GM18519 (cell line): ENCODE data around the gene CDK6.
A peak's percentile ranks its signal among the peaks of the same experiment; 100 is the strongest.
"Not testable (repeated sequence)": the region's sequence is repeated elsewhere in the genome, so short reads cannot be mapped to it uniquely, and the experiment has no call there.

ENCODE experiments used
- ATAC-seq: cut with Tn5 transposase; IDR thresholded peaks from one replicate; pipeline ENCODE4 v1.9.1; 2021; ENCODE audit warnings: mild to moderate bottlenecking, moderate library complexity; ENCODE audit not compliant: unreplicated experiment, low FRiP score

CDK6 gene

DNA sequence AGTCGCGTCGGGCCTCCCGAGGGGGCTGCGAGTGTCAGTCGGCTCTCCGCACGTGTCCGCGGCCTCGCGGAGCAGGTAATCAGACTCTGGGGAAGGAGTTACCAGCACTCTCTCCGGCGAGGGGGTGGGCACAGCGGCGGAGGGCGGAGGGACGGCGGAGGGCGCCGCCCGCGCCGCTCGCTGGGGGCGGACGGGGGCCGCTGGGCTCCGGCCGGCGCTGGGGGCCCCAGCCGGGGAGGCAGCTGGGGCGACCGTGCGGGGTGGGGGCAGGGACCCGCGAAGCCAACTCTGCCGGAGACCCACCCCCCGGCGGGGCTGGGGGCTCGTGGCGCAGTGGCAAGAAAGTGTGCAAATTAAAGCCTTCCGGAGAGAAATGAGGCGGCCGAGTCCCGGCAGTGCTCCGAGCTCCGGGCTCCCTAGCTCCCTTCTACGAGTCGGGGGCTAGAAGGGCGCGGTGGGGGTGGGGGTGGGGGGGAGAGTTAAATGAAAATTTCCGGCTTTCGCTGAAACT lies at the start of gene CDK6:
Gene CDK6 (minus strand): TSS at position 85 of the 511 bp plus-strand sequence. CDS start 3,250 bp downstream, outside the sequence.
- ATAC-seq: peak; percentile 30

DNA sequence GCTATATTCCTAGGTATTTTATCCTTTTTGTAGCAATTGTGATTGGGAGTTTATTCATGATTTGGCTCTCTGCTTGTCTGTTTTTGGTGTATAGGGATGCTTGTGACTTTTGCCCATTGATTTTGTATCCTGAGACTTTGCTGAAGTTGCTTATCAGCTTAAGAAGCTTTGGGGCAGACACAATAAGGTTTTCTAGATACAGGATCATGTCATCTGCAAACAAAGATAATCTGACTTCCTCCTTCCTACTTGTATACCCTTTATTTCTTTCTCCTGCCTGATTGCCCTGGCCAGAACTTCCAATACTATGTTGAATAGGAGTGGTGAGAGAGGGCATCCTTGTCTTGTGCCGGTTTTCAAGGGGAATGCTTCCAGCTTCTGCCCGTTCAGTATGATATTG lies 49.7 kb upstream of the CDK6 start:
- ATAC-seq: not testable (repeated sequence)

DNA sequence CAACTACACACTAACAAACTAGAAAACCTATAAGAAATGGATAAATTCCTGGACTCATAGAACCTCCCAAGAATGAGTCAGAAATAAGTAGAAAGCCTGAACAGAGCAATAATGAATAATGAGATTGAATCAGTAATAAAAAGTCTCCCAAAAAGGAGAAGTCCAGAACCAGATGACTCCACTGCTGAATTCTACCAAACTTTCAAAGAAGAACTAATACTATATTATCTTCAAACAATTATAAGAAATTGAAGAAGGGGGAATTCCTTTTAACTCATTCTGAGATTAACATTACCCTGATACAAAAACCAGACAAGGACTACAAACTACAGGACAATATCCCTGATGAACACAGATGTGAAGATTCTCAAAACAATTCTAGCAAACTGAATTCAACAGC lies 47.8 kb upstream of the CDK6 start:
- ATAC-seq: no peak

DNA sequence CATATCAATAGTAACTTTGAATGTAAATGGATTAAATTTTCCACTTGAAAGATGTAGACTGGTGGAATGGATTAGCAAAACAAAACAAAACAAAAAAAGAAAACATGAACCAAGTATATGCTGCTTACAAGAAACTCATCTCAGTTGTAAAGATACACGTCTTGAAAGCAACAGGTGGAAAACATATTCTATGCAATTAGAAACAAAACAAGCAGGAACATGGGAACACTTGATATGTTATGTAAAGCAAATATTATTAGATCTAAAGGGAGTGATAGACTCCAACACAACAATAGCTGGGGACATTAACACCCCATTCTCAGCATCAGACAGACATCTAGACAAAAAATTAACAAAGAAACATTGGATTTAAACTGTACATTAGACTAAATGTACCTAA lies 46.4 kb upstream of the CDK6 start:
- no peak for ATAC-seq

DNA sequence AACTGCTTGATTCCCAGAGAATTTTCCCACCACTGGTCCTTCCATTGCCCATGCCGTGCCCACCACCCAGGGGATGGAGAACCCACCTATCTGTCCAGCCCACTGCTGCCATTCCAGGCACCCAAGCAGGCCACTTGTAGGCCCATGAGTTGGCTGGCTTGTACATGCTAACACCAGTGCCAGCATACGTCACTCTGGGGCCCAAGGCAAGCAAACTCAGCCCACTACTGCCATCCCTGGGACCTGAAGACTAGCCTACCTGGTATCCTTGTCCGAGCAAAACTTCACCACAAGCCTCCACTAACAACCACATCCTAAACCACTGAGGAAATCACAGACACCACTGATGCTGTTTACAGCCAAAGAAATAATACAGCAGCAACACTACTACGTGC lies 44.7 kb upstream of the CDK6 start:
- ATAC-seq: no peak

DNA sequence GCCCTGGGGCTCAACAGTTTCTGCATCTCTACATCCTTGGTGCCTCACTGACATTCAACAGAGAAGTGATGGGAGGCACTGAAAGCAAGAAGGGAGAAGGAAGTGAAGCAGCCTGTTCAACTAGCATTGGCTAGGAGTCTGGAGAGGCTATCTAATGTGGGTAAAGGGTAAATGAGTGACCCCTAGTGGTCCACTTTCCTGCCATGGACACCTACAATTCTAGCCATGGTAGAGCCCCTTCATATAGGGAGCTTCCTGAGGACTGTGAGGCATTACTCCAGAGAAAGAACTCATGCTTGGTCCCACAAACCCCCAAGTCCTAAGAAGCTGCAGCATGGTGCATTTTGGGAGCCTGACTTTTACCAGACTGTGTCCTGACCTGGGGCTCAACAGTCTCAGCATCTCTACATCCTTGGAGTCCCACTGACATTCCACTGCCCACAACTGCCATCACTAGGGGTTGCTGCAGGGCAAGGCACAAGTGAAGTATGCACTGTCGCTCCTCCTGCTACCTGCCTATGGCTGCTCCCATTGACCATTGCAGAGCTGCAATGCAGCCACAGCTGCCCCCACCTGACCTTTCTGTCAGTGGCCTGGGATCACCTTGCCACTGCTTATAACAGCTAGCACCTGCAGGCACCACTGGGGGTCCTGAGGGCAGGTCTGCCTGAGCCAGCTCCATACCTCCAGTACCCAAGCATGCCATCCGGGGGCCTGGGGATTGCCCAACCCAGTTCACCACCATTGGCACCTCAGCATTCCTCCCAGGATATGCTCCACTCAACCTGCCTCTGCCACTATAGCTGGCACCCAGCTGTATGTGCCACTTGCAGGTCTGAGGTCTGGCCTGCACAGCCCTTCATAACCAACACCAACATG lies 44.1 kb upstream of the CDK6 start:
- no peak for ATAC-seq

DNA sequence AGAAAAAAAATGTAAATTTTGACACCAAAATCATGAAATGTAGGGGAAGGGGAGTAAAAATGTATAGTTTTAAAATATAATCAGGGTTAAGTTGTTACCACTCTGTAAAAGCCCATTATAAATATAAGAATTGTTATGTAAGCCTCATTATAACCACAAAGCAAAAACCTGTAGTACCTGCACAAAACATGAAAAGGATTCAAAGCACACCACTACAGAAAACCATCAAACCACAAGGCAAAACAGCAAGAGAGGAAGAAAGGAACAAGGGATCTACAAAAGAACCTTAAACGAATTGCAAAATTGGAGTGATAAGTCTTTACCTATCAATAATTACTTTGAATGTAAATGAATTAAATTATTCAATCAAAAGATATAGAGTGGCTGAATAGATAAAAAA lies 41.0 kb upstream of the CDK6 start:
- ATAC-seq: no peak

DNA sequence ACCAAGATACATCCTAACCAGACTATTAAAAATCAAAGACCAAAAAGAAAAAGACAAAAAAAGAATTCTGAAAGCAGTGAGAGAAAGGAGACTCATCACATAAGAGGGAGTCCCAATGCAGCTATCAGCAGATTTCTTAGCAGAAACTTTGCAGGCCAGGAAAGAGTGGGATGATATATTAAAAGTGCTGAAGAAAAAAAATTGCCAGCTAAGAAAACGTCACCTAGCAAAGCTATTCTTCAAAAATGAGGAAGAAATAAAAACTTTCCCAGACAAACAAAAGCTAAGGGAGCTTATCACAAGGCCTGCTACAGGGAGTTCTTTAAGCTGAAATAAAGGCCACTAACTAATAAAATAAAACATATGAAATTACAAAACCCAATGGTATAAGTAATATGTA lies 40.5 kb upstream of the CDK6 start:
- no peak for ATAC-seq

DNA sequence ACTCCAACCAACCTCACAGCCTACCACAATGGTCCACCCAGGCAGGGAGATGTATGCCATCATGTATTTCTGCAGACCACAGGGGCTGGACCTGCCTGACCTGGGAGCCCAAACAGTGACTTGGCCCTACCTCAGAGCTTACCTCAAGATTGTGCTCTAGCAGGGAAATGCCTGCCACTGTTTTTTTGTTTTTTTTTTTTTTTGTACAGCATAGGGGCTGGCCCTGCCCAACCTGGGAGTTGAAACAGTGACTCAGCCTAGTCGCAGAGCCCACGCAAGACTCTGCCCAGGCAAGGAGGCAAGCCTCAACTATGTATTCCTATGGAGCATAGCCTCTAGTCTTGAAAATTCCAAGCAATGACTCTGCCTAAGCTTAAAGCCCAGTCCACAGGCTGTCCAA lies 39.3 kb upstream of the CDK6 start:
- no peak for ATAC-seq

DNA sequence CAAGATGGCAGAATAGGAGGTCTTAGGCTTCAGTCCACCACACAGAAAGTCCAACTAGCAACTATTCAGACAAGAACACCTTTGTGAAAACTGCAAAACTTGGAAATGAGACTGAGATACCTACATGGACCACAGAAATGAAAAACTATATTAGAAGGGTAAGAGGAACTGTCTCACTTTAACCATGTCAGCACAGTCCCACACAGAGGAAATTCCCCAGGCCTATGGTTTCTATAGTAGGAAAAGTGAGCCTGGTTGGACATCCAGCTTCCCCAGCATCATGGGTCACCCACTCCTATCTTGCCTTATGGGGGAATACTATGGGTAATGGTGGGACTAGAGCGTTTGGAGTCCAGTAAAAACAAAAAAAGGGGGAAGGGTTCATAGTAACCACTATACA lies 38.8 kb upstream of the CDK6 start:
- ATAC-seq: no peak

DNA sequence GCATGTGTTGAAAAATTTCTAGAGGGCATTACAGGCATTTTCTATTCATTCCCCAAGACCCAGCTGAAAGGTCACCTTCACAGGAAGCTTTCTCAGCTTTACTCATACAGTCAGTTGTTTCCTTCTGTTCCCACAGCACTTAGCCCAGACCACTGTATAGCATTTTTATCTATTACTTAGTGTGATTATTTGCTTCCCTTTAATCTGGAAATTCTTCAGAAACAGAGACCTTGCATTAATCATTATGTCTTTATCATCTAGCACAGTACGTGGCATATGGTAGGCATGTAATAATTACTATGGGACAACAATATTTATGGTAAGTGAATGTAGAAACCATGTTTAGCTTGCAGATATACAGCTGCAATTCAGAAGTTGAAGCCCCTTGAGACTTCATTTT lies 38.2 kb upstream of the CDK6 start:
- no peak for ATAC-seq

DNA sequence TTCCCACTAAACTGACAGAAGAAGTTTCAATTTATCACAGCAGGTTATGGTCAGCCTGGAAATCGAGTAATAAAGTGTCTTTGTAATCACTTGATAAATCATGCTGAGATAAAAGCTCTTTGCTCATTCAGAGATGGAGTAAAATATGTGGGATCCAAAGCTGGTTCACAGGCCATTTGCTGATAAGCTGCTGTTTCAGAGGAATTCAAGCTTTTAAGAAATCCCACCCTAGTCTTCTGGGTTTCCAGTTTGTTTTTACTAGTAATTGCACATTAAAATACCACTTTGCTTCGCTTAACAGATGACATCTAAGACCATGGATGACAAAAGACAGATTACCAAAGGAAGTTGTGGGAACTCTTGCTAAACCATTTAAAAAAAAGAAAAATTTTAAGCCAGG lies 37.4 kb upstream of the CDK6 start:
- ATAC-seq: no peak

DNA sequence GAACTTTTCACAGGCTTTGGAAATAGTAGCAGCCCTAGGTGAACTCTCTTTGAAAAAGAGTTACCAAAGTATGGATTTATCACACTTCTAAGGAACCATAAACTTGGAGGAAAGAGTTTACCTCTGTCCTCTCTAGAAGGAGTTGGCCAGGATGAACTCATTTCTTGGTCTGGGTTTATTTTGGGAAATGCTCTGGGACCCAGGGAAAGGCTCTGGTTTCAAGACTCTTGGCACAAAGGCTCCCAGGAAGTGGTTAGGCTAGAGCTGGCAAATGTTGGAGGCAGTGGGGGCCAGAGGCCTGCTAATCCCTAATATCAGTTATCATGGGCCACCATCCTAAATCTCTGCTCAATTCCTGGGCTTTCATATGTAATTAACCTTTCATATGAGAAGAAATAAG lies 36.3 kb upstream of the CDK6 start:
- ATAC-seq: no peak

DNA sequence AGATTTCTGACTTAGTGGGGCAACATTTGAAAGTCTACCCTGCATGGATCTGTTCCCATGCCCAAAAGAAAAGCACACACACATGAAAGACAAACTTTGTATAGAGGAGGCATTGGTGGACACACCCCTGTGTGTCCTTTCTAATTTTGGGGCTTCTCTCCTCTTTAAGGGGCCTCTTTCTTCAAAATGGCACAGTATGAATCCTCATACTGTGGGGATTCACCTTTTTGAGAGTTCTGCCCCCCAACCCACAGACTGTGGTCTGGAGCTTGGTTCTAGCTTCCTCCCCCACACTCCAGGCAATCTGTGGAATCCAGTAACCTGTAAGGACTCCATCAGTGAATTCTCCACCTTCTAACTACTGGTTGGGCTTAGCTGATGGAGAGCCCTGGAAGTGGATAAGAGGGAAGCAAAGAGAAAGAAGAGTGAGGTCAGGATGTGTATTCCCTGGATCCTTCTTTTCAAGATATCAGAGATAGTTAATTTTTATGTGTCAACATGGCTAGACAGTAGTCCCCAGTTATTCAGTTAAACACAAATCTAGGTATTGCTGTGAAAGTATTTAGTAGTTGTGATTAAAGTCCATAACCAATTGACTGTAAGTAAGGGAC lies 32.4 kb upstream of the CDK6 start:
- ATAC-seq: no peak

DNA sequence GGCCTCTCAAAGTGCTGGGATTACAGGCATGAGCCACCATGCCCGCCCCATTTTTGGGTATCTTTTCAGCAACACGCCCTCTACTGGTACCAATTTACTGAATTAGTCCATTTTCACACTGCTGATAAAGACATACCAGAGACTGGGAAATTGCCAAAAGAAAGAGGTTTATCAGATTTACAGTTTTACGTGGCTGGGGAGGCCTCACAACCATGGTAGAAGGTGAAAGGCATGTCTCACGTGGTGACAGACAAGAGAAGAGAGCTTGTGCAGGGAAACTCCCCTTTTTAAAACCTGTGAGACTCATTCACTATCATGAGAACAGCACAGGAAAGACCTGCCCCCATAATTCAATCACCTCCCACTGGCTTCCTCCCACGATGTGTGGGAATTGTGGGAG lies 27.8 kb upstream of the CDK6 start:
- not testable (repeated sequence) for ATAC-seq

DNA sequence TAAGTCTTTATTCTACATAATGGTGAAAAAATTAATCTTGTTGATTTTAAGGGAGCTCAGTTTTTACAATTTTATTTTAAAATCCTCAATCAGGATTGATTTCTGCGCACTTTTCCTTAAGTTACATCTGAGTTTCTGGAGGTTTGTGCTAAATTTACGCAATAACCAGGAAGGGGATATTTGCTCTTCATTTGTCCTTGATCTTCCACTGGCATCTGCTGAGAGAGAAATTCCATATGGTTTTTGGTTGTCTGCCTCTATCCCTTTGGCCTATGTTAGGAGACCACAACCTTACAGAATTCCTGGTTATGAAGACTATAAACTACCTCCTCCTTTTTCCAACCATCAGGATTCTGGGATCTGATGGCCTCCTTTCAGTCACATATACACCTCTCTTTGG lies 20.1 kb upstream of the CDK6 start:
- ATAC-seq: no peak

DNA sequence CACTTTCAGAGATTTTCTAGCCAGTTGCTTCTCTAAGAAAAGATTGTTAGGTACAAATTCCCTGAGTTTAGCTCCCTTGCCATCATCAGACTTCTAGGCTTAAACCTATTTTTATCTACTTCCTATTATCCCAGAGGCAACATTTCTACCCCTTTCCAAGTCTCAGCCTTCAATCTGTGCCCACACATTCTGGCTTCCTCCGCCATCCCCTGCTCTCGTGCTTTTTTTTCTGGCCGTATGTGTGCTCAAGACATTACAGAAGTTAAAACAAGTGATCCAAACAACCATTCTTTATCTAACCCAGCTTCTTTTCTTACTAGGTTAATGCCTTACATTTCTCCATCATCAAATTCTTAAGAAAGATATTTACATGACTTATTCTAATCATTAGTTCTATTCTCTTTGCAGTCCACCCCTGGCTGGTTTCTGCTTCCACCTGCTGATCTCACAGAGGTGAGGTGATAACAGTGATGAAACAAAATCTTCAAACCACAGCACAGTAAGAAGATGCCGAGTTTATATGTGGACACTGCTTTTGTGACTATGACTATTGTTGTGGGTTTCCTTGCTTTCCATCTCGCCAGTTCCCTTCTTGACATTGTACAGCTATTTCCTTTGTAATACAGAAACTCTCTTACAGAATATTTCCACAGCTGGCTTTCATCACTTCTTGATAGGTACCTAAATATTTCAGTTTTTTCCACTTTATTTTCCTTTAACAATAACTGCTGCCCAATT lies 18.3 kb upstream of the CDK6 start:
- ATAC-seq: no peak

DNA sequence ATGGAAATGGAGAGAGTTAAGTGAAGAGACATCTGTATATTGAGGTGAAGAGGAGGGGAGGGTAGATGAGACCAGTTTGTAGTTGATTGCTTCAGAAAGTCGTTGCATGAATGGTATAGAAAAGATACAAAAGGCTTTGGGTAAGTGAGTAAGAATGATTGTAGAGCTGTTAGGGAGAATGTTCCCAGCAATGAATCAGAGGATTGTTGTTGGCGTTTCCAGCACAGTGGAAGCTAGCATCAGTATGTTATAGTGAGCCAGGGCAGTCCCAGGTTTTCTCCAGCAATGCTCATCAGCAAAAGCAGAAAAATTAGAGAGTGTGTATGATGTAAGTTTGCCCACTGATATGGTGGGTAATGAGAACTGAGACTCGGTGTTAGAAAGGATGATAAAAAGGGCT lies 15.4 kb upstream of the CDK6 start:
- no peak for ATAC-seq

DNA sequence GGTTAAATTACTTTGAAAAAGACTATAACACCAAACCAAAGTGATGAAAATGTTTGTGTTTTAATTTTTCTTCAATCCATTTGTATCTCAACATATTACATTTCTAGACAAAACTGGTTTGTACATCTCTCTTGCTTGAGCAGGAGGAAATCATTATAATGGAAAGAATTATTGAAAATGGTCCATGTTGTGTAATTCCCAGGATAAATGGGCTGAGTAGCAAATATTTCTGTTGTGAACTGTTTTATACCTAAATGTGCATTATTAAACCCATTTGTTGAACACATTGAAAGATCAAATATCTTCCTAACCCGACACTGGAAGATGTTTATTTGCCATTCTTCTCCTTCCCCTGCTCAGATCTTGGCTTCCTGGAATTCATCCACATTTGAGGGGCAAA lies 14.1 kb upstream of the CDK6 start:
- ATAC-seq: no peak

DNA sequence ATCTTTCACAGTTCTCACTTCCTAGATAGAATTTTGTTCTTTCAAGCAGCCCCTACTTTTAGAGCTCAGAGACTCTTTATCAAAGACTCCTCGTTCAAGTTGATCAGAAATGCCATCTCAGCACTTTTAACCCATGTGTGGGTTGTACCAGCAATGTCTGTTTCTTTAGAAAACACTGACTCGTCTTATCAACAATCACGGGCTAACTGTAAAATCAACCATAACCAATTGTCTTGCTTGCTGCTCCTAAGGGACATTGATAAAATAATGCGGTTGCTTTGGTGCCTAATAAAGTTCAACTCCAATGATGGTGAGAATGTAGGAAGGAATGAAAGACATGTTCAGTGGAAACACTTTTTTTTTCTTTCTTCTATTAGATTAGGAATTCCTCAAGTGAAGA lies 12.9 kb upstream of the CDK6 start:
- no peak for ATAC-seq

DNA sequence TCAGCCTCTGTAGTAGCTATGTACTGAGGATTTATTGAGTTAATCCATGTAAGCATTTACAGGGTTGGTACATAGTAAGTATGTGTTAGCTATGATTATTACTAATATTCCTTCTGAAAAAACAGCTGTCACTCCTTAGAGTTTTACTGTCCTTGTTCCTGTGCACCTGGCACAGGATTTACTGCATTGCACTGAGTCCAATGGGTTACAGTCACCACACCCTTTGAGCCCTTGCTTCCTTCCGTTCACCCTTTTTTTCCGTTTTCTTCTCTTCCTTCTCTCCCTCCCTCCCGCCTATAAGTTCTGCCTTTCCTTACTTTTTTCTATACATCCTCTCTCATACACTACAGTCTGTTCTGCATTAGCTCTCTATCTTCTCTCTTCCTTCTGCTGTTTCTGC lies 12.5 kb upstream of the CDK6 start:
- ATAC-seq: no peak
